ENCODE measurements around the gene E2F8.

E2F8 gene

DNA sequence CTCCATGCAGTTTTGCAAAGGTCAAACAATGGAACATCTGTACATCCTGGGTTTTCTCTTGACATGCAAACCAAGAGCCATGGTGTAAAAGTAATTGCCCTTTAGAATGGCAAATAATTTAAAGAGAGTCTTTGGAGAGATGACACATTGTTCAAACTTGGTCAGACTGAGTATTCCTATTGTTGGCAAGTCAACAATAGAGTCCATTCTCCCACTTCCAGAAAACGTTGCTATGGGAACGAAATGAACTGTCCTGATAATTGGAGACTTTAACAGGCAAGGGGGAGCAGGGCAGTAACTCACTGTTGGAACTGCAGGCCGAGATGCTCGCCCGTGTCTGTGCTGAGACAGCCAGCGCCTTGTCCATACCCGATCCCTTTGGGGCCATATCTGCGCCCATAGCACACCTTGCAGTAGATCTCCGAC is 52.9 kb downstream of the E2F8 start:
- no peaks in the 10 kb centered on the region for H3K4me1 Mint-ChIP-seq
- H3K36me3 Mint-ChIP-seq = peaks cover 1% of the 10 kb centered on the region
- H3K4me3 Mint-ChIP-seq = no peak overlapping the region
- no peaks in the 10 kb centered on the region for H3K9me3 Mint-ChIP-seq
- H3K27ac Mint-ChIP-seq = no peak overlapping the region
- H3K27me3 Mint-ChIP-seq = no peaks in the 10 kb centered on the region

DNA sequence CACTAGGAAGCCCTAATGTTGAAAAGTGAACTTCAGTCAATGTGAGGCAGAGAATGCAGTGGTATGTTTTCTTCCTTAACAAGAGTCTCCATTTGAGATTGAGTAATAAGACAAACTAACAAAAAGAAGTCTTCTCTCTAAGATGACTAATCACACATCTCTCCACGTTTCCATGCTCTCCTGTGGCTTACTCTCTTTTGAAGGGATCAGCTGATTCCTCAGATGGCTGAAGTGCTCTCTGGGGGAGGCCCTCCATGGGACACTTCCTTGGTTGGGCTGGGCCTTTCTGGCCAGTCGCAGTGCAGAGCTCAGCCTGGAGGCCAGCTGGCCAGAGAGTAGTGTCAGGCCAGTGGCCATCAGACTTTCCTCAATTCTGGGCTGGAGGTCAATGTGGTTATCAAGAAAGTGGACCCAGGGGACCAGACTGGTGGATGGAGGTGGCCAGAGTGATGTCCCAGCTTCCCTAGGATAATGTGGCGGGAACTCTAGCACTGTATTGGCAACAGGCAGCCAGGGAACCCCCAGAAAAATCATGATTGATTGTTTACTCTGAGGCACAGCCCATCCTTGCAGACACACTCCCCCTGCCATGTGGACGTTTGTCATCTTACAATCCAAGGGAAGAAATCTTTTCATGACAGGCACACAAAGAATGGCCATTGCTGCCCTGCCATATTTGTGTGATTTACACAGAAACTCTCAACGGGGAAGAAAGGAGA is 53.5 kb downstream of the E2F8 start:
- Mint-ChIP-seq H3K9me3 (no peaks in the 10 kb centered on the region), H3K27ac (no peak overlapping the region), H3K4me3 (no peak overlapping the region), H3K4me1 (no peaks in the 10 kb centered on the region), H3K27me3 (no peaks in the 10 kb centered on the region), H3K36me3 (peaks cover 1% of the 10 kb centered on the region)

DNA sequence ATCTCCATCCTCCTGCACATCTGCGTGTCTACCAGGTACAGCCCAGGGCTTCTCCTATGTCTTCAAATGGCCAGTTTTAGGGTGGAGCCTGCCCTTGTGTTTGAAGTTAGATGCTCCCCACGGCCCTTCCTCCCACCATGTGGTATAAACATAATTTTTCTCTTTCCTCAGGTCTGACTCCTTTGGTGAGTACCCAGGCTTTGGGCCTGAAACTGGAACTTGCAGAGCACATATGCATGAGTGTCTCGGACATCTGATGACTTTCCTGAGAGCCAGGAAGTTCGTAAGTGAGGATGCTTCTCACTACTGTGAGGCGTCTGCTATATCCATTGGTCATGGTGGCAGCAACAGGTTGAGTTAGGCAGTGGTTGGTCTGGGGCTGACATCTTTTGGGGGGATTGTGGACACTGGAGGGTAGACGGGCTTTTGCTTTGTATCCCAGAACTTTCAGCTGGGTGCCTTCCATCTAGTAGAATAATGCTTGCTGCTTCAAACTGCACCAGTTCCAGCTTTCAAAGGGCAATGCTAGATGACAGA is 55.2 kb downstream of the E2F8 start:
- no peak overlapping the region for H3K27ac Mint-ChIP-seq
- no peaks in the 10 kb centered on the region for H3K27me3 Mint-ChIP-seq
- H3K4me1 Mint-ChIP-seq = no peaks in the 10 kb centered on the region
- H3K36me3 Mint-ChIP-seq = peaks cover 1% of the 10 kb centered on the region
- H3K4me3 Mint-ChIP-seq = no peak overlapping the region
- H3K9me3 Mint-ChIP-seq = no peaks in the 10 kb centered on the region

DNA sequence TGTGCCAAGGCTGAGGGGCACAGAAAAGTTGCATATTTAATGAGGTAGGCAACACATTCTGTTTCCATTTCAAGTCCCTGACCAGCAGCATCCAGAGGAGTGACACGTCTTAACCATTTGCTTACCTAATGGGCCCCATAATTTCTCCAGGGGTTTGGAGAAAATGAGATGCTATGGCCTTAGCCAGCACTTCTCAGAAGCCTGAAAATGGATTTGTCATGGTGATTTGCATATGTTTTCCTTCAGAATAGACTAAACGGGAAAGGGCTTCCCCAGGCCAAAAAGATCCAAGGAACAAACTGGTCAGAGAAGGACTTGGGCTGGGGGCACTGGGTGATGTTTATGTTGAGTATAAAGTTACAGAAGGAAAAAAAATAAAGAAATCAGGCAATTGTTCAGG is 55.7 kb downstream of the E2F8 start:
- Mint-ChIP-seq H3K4me1 (no peaks in the 10 kb centered on the region), H3K9me3 (no peaks in the 10 kb centered on the region), H3K4me3 (no peak overlapping the region), H3K27me3 (no peaks in the 10 kb centered on the region), H3K27ac (no peak overlapping the region), H3K36me3 (peaks cover 1% of the 10 kb centered on the region)

DNA sequence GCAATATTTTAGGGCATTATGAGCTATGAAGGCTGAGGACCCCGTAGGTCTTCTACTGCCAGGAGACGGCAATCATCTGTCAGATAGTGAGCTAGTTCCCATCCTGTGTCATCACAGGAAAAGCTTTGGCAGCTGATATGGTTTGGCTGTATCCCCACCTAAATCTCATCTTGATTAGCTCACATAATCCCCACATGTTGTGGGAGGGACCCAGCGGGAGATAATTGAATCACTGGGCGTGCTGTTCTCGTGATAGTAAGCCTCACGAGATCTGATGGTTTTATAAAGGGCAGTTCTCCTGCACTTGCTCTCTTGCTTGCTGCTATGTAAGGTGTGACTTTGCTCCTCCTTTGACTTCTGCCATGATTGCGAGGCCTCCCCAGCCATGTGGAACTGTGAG is 57.1 kb downstream of the E2F8 start:
- no peaks in the 10 kb centered on the region for H3K27me3 Mint-ChIP-seq
- peaks cover 1% of the 10 kb centered on the region for H3K36me3 Mint-ChIP-seq
- no peak overlapping the region for H3K27ac Mint-ChIP-seq
- H3K4me3 Mint-ChIP-seq = no peak overlapping the region
- H3K9me3 Mint-ChIP-seq = no peaks in the 10 kb centered on the region
- no peaks in the 10 kb centered on the region for H3K4me1 Mint-ChIP-seq

DNA sequence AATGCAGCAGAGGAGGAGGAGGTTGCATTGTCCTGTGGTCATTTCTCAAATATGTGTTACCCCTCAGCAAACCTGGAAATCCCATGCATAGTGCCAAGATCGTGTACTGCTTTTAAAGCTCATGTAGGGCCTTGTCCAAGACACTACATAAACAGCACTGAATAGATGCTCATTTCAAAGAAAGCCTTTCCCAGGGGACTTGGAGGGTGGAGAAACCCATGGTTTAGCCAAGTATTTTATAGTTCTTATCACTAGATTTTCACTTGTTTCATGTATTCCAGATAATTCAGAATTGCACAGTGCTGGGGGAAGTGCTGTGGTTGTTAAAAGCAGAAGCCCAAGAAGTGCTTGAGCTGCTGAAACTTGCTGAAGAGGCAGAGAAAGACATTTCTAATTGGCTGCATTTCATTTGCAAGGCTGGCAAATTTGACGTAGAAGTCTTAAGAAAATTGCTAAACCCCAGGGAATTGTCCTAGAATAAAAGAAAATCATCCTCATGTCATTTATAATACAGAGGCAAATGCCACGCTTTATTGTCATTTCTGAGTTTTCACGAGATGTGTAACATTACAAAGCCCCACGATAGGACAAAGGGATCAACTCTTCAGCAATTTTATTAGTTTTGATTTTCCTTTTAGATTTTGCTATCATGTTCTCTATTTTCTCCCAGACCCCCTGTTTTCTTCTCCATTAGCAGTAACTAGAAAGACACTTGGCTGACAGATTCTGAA is 59.0 kb downstream of the E2F8 start:
- no peaks in the 10 kb centered on the region for H3K27me3 Mint-ChIP-seq
- H3K9me3 Mint-ChIP-seq = no peaks in the 10 kb centered on the region
- no peak overlapping the region for H3K27ac Mint-ChIP-seq
- H3K4me1 Mint-ChIP-seq = no peaks in the 10 kb centered on the region
- H3K36me3 Mint-ChIP-seq = peaks cover 1% of the 10 kb centered on the region
- no peak overlapping the region for H3K4me3 Mint-ChIP-seq

DNA sequence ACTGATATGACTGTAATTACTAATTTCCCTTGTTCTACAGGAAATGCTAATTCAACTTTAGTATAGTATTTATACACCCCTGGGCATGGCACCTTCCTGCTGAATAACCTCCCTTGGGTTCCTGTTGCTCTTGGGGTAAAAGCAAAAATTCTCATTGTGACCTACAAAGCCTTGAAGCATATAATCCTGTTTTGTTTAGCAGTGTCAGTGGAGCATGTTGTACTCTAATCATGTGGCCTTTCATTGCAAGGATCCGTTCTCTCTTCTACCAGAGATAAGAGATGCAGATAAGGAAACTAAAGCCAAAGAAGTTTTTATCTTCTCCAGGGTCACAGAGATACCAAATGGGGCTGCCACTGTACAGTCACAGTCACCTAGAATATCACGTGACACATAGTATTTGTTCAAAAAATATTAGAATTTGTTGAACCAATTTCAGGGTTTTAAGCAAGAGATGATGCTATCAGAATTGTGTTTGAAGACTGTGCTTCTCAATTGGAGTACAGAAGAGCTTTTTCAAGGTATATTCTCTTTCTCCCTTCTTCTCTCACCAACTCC is 64.0 kb downstream of the E2F8 start:
- no peak overlapping the region for H3K27ac Mint-ChIP-seq
- H3K4me1 Mint-ChIP-seq = no peaks in the 10 kb centered on the region
- peaks cover 18% of the 10 kb centered on the region for H3K36me3 Mint-ChIP-seq
- no peaks in the 10 kb centered on the region for H3K27me3 Mint-ChIP-seq
- H3K9me3 Mint-ChIP-seq = no peaks in the 10 kb centered on the region
- no peak overlapping the region for H3K4me3 Mint-ChIP-seq
